Fibroblast of skin of left biceps (primary cell): ENCODE results near the gene SLC23A2.
"Not testable (repeated sequence)": the region's sequence is repeated elsewhere in the genome, so short reads cannot be mapped to it uniquely, and the experiment has no call there.

ENCODE experiments used
- DNase-seq, 2 experiments: peaks; one replicate each; pipeline ENCODE4 v3.0.0-alpha.2; 2013; ENCODE audit warnings: low read depth in 2 of 2

Gene SLC23A2

GRCh38 chr20:4936392-4936850 is 64.9 kb downstream of the SLC23A2 start:
- no peak for DNase-seq

- no peak for DNase-seq
Measured at GRCh38 chr20:4932061-4932460, 69.2 kb downstream of the SLC23A2 start.

GRCh38 chr20:4929686-4930397 is 71.5 kb downstream of the SLC23A2 start:
- no peak for DNase-seq

GRCh38 chr20:4926531-4927156 is 74.7 kb downstream of the SLC23A2 start:
- no peak for DNase-seq

- no peak for DNase-seq
Measured at GRCh38 chr20:4925842-4926530, 75.3 kb downstream of the SLC23A2 start.

GRCh38 chr20:4924446-4924845 is 76.9 kb downstream of the SLC23A2 start:
- no peak for DNase-seq

GRCh38 chr20:4924032-4924431 is 77.3 kb downstream of the SLC23A2 start:
- no peak for DNase-seq

GRCh38 chr20:4922186-4922585 is 79.1 kb downstream of the SLC23A2 start:
- DNase-seq = no peak

GRCh38 chr20:4921271-4921670 is 80.0 kb downstream of the SLC23A2 start:
- not testable (repeated sequence) for DNase-seq

- no peak for DNase-seq
Measured at GRCh38 chr20:4920655-4921054, 80.7 kb downstream of the SLC23A2 start.

- DNase-seq = no peak
Measured at GRCh38 chr20:4920131-4920530, 81.2 kb downstream of the SLC23A2 start.

- no peak for DNase-seq
Measured at GRCh38 chr20:4919047-4919704, 82.1 kb downstream of the SLC23A2 start.

GRCh38 chr20:4918473-4918872 is 82.8 kb downstream of the SLC23A2 start:
- DNase-seq = no peak

- no peak for DNase-seq
Measured at GRCh38 chr20:4916971-4917881, 84.1 kb downstream of the SLC23A2 start.

- DNase-seq = no peak
Measured at GRCh38 chr20:4913147-4913546, 88.2 kb downstream of the SLC23A2 start.

GRCh38 chr20:4912380-4913142 is 88.7 kb downstream of the SLC23A2 start:
- DNase-seq = no peak

GRCh38 chr20:4910951-4911350 is 90.4 kb downstream of the SLC23A2 start:
- DNase-seq = no peak

- no peak for DNase-seq
Measured at GRCh38 chr20:4905613-4906012, 95.7 kb downstream of the SLC23A2 start.

- no peak for DNase-seq
Measured at GRCh38 chr20:4905195-4905594, 96.1 kb downstream of the SLC23A2 start.

GRCh38 chr20:4904127-4904860 is 97.0 kb downstream of the SLC23A2 start:
- DNase-seq = no peak
